GM21717 (cell line): ENCODE measurements around the gene REXO1.

Experiments used
- ATAC-seq: cut with Tn5 transposase; IDR thresholded peaks from one replicate; pipeline ENCODE4 v1.9.1; 2021; ENCODE audit warnings: mild to moderate bottlenecking, moderate library complexity; ENCODE audit not compliant: unreplicated experiment

The REXO1 gene

GRCh38 chr19:1829958-1830357 is 18.3 kb downstream of the REXO1 start:
- no peak for ATAC-seq

GRCh38 chr19:1828279-1829238 is 19.7 kb downstream of the REXO1 start:
- ATAC-seq: no peak

- ATAC-seq: no peak
Observed at GRCh38 chr19:1827566-1828278, 20.6 kb downstream of the REXO1 start.

GRCh38 chr19:1826557-1827521 is 21.4 kb downstream of the REXO1 start:
- no peak for ATAC-seq

- ATAC-seq: no peak
Observed at GRCh38 chr19:1825909-1826556, 22.2 kb downstream of the REXO1 start.

- ATAC-seq: no peak
Observed at GRCh38 chr19:1824252-1824622, 24.0 kb downstream of the REXO1 start.

GRCh38 chr19:1823539-1824251 is 24.6 kb downstream of the REXO1 start:
- no peak for ATAC-seq

- no peak for ATAC-seq
Observed at GRCh38 chr19:1823020-1823419, 25.3 kb downstream of the REXO1 start.

- ATAC-seq: no peak
Observed at GRCh38 chr19:1822210-1822609, 26.1 kb downstream of the REXO1 start.

GRCh38 chr19:1819341-1820255 is 28.7 kb downstream of the REXO1 start:
- ATAC-seq: no peak

- no peak for ATAC-seq
Observed at GRCh38 chr19:1818549-1819195, 29.6 kb downstream of the REXO1 start.

- ATAC-seq: no peak
Observed at GRCh38 chr19:1817553-1818179, 30.6 kb downstream of the REXO1 start.

- no peak for ATAC-seq
Observed at GRCh38 chr19:1816530-1817298, 31.6 kb downstream of the REXO1 start.

GRCh38 chr19:1815605-1816529 is 32.4 kb downstream of the REXO1 start:
- no peak for ATAC-seq

GRCh38 chr19:1814833-1815604 is 33.3 kb downstream of the REXO1 start:
- no peak for ATAC-seq
